ENCODE results near the gene FGF9. TPM values are rescaled to one million over a fixed set of nuclear protein-coding genes. Genes with fewer than 3 reads are reported as not detected.
A peak's percentile ranks its signal among the peaks of the same experiment; 100 is the strongest.

FGF9 gene
- total RNA-seq, 1 donor from 2014 or later, result 0.40 TPM

- Mint-ChIP-seq H3K4me1 (peaks cover 9% of the 10 kb centered on the region), H3K36me3 (ENCODE audit: low read depth) (no peaks in the 10 kb centered on the region), H3K27me3 (peaks cover 25% of the 10 kb centered on the region), H3K4me3 (no peak overlapping the region), H3K9me3 (no peaks in the 10 kb centered on the region), H3K27ac (no peak overlapping the region)
- intact Hi-C loops (cut with micrococcal nuclease), result no loop called here
- DNase-seq, result no peak
These were observed 13.7 kb downstream of the FGF9 start for GRCh38 chr13:21684576-21684975.

- intact Hi-C loops (cut with micrococcal nuclease), result loop anchor here (2.0 kb wide), 1 partner anchor 15 kb away; the partner anchor contains the start of gene FGF9
- Mint-ChIP-seq H3K27me3 (peaks cover 27% of the 10 kb centered on the region), H3K27ac (no peak overlapping the region), H3K4me1 (peaks cover 9% of the 10 kb centered on the region), H3K9me3 (no peaks in the 10 kb centered on the region), H3K4me3 (no peak overlapping the region), H3K36me3 (ENCODE audit: low read depth) (no peaks in the 10 kb centered on the region)
- DNase-seq, result no peak
These were observed 14.7 kb downstream of the FGF9 start for GRCh38 chr13:21685485-21686064.

GRCh38 chr13:21686751-21687391 lies 16.0 kb downstream of the FGF9 start:
- Mint-ChIP-seq H3K4me3 (no peak overlapping the region), H3K9me3 (no peaks in the 10 kb centered on the region), H3K36me3 (ENCODE audit: low read depth) (no peaks in the 10 kb centered on the region), H3K4me1 (peaks cover 9% of the 10 kb centered on the region), H3K27me3 (peaks cover 23% of the 10 kb centered on the region), H3K27ac (no peak overlapping the region)
- intact Hi-C loops (cut with micrococcal nuclease), result loop anchor here (2.0 kb wide), 1 partner anchor 16 kb away; the partner anchor contains the start of gene FGF9
- peak; percentile 69 for DNase-seq

GRCh38 chr13:21688056-21688455 lies 17.2 kb downstream of the FGF9 start:
- Mint-ChIP-seq H3K27me3 (peaks cover 19% of the 10 kb centered on the region), H3K9me3 (no peaks in the 10 kb centered on the region), H3K27ac (no peak overlapping the region), H3K36me3 (ENCODE audit: low read depth) (no peaks in the 10 kb centered on the region), H3K4me3 (no peak overlapping the region), H3K4me1 (peaks cover 9% of the 10 kb centered on the region)
- DNase-seq, result no peak
- intact Hi-C loops (cut with micrococcal nuclease), result no loop called here

GRCh38 chr13:21689097-21689496 lies 18.2 kb downstream of the FGF9 start:
- no peak overlapping the region for H3K27ac Mint-ChIP-seq
- peaks cover 19% of the 10 kb centered on the region for H3K27me3 Mint-ChIP-seq
- H3K4me3 Mint-ChIP-seq, result no peak overlapping the region
- H3K4me1 Mint-ChIP-seq, result peaks cover 9% of the 10 kb centered on the region
- intact Hi-C loops (cut with micrococcal nuclease), result no loop called here
- H3K9me3 Mint-ChIP-seq, result no peaks in the 10 kb centered on the region
- DNase-seq, result no peak
- no peaks in the 10 kb centered on the region for H3K36me3 Mint-ChIP-seq (ENCODE audit: low read depth)

GRCh38 chr13:21690955-21691354 lies 20.1 kb downstream of the FGF9 start:
- Mint-ChIP-seq H3K27me3 (peaks cover 8% of the 10 kb centered on the region), H3K4me1 (peaks cover 9% of the 10 kb centered on the region), H3K36me3 (ENCODE audit: low read depth) (no peaks in the 10 kb centered on the region), H3K27ac (no peak overlapping the region), H3K4me3 (no peak overlapping the region), H3K9me3 (no peaks in the 10 kb centered on the region)
- no peak for DNase-seq
- intact Hi-C loops (cut with micrococcal nuclease), result no loop called here

GRCh38 chr13:21691500-21691899 lies 20.6 kb downstream of the FGF9 start:
- no peak overlapping the region for H3K4me3 Mint-ChIP-seq
- peaks cover 8% of the 10 kb centered on the region for H3K27me3 Mint-ChIP-seq
- H3K4me1 Mint-ChIP-seq, result peaks cover 8% of the 10 kb centered on the region
- no peaks in the 10 kb centered on the region for H3K9me3 Mint-ChIP-seq
- no peak overlapping the region for H3K27ac Mint-ChIP-seq
- intact Hi-C loops (cut with micrococcal nuclease), result no loop called here
- no peaks in the 10 kb centered on the region for H3K36me3 Mint-ChIP-seq (ENCODE audit: low read depth)
- no peak for DNase-seq

- DNase-seq, result no peak
- intact Hi-C loops (cut with micrococcal nuclease), result no loop called here
- peaks cover 8% of the 10 kb centered on the region for H3K27me3 Mint-ChIP-seq
- peaks cover 4% of the 10 kb centered on the region for H3K4me1 Mint-ChIP-seq
- no peak overlapping the region for H3K4me3 Mint-ChIP-seq
- H3K36me3 Mint-ChIP-seq (ENCODE audit: low read depth), result no peaks in the 10 kb centered on the region
- no peak overlapping the region for H3K27ac Mint-ChIP-seq
- H3K9me3 Mint-ChIP-seq, result no peaks in the 10 kb centered on the region
These were observed 21.1 kb downstream of the FGF9 start for GRCh38 chr13:21691928-21692327.

GRCh38 chr13:21694831-21695230 lies 24.0 kb downstream of the FGF9 start:
- DNase-seq, result no peak
- intact Hi-C loops (cut with micrococcal nuclease), result no loop called here
- Mint-ChIP-seq H3K27ac (no peak overlapping the region), H3K9me3 (no peaks in the 10 kb centered on the region), H3K27me3 (peaks cover 7% of the 10 kb centered on the region), H3K36me3 (ENCODE audit: low read depth) (no peaks in the 10 kb centered on the region), H3K4me3 (no peak overlapping the region), H3K4me1 (no peaks in the 10 kb centered on the region)

GRCh38 chr13:21695546-21695945 lies 24.7 kb downstream of the FGF9 start:
- H3K9me3 Mint-ChIP-seq, result no peaks in the 10 kb centered on the region
- DNase-seq, result no peak
- intact Hi-C loops (cut with micrococcal nuclease), result no loop called here
- no peaks in the 10 kb centered on the region for H3K36me3 Mint-ChIP-seq (ENCODE audit: low read depth)
- H3K4me1 Mint-ChIP-seq, result no peaks in the 10 kb centered on the region
- H3K27me3 Mint-ChIP-seq, result peaks cover 4% of the 10 kb centered on the region
- H3K4me3 Mint-ChIP-seq, result no peak overlapping the region
- no peak overlapping the region for H3K27ac Mint-ChIP-seq

- Mint-ChIP-seq H3K4me1 (no peaks in the 10 kb centered on the region), H3K27me3 (peaks cover 4% of the 10 kb centered on the region), H3K9me3 (no peaks in the 10 kb centered on the region), H3K27ac (no peak overlapping the region), H3K4me3 (no peak overlapping the region), H3K36me3 (ENCODE audit: low read depth) (no peaks in the 10 kb centered on the region)
- DNase-seq, result no peak
- intact Hi-C loops (cut with micrococcal nuclease), result no loop called here
These were observed 26.1 kb downstream of the FGF9 start for GRCh38 chr13:21696865-21697448.

- no peak for DNase-seq
- Mint-ChIP-seq H3K4me3 (no peak overlapping the region), H3K4me1 (no peaks in the 10 kb centered on the region), H3K36me3 (ENCODE audit: low read depth) (no peaks in the 10 kb centered on the region), H3K27ac (no peak overlapping the region), H3K9me3 (no peaks in the 10 kb centered on the region), H3K27me3 (peaks cover 2% of the 10 kb centered on the region)
- intact Hi-C loops (cut with micrococcal nuclease), result no loop called here
These were observed 28.2 kb downstream of the FGF9 start for GRCh38 chr13:21698817-21699679.

GRCh38 chr13:21701460-21701859 lies 30.6 kb downstream of the FGF9 start:
- DNase-seq, result no peak
- H3K9me3 Mint-ChIP-seq, result no peaks in the 10 kb centered on the region
- intact Hi-C loops (cut with micrococcal nuclease), result no loop called here
- H3K27me3 Mint-ChIP-seq, result peaks cover 2% of the 10 kb centered on the region
- no peaks in the 10 kb centered on the region for H3K4me1 Mint-ChIP-seq
- no peaks in the 10 kb centered on the region for H3K36me3 Mint-ChIP-seq (ENCODE audit: low read depth)
- no peak overlapping the region for H3K4me3 Mint-ChIP-seq
- no peak overlapping the region for H3K27ac Mint-ChIP-seq

GRCh38 chr13:21703846-21704245 lies 33.0 kb downstream of the FGF9 start:
- intact Hi-C loops (cut with micrococcal nuclease), result no loop called here
- Mint-ChIP-seq H3K9me3 (no peaks in the 10 kb centered on the region), H3K27me3 (peaks cover 2% of the 10 kb centered on the region), H3K27ac (no peak overlapping the region), H3K4me1 (no peaks in the 10 kb centered on the region), H3K36me3 (ENCODE audit: low read depth) (no peaks in the 10 kb centered on the region), H3K4me3 (no peak overlapping the region)
- DNase-seq, result no peak

Measured in activated CD4-positive, alpha-beta T cell treated with anti-CD3 and anti-CD28 coated beads, Interleukin-2, amount 10 ng/mL, durations not matched to agents 24 days and 14 days (primary cell).